A673 (cell line): ENCODE data around the gene STAG3.

ENCODE experiments used
- CTCF ChIP-seq: fragments of 300-800, 200-600 bp; sonication (generic); conservative IDR thresholded peaks from 2 replicates; pipeline ENCODE4 v1.5.1; 2017; ENCODE audit warnings: low read depth, mild to moderate bottlenecking, antibody characterized with exemption, low read length, moderate library complexity, mixed read lengths
- EZH2 ChIP-seq: fragments of 200-600 bp; sonication (generic); IDR thresholded peaks from 2 replicates; pipeline ENCODE4 v1.6.1; 2017; ENCODE audit warnings: borderline replicate concordance, low read depth, mild to moderate bottlenecking, mixed read lengths, antibody characterized with exemption, low read length; ENCODE audit not compliant: poor library complexity, severe bottlenecking

DNA sequence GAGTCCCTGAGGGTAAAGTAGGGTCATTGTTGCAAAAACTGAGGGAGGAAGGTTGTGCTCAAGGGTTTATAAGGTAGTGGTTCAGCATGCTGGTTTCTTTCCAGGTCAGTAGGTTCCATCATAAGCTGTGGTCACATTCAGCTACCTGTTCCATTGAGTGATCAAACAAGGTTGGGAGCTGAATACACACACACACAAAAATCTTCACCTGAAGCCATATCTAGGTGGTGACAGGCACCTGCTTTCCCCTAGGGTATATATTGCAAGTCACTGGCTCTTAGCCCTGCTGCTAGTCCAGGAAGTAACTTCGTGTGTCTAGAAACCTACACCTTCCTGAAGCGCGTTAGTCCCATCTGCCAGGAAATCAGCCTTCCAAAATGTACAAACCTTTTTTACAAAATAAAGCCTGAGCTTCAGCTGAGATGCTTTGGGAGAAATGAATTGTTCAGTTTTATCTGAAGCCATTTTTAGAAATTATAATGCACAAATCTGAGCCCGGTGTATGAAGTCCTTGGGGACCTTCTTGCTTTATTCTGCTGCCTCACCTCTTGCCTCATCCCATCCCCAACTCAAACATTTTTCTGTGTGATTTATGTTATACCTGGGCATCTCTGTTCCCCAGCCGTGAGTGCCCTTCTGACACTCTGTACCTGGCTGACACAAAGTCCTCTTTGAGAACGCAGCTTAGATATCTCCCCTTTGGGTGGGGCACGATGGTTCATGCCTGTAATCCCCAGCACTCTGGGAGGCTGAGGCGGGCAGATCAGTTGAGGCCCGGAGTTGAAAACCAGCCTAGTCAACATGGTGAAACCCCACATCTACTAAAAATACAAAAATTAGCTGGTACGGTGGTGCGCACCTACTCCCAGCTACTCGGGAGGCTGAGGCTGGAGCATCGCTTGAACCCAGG lies 39.6 kb upstream of the STAG3 start:
- TF ChIP-seq CTCF (no peak), EZH2 (no peak)
